Measurements from ENCODE around the gene LTO1. TPM values are rescaled to one million over a fixed set of nuclear protein-coding genes. Genes with fewer than 3 reads are reported as not detected.
"Not testable (repeated sequence)": the region's sequence is repeated elsewhere in the genome, so short reads cannot be mapped to it uniquely, and the experiment has no call there.

The LTO1 gene
- total RNA-seq, 1 experiment from 2014 or later = 40.1 TPM

GRCh38 chr11:69634590-69634989 lies 40.6 kb downstream of the LTO1 start:
- DNase-seq (ENCODE audit: low spot score) = no peak

DNA sequence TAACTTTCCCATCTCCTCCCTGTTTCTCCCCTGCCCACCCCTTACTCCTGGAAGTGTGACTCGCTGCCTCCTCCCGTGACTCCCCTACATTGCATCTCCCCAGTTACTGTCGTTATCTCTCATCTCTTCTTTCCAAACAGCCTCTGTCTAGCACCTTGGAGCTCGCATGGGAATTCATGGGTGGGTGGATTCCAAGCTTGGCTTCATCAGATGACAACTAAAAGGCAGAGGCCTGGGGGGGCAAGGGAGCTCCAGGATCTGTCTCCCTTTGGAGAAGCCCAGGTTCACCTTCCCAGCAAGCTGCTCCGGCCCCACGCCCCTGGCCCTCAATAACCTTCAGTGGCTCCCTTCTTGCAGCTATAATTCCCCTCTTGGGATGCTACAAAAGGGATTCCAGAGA lies 41.1 kb downstream of the LTO1 start:
- no peak for DNase-seq (ENCODE audit: low spot score)

DNA sequence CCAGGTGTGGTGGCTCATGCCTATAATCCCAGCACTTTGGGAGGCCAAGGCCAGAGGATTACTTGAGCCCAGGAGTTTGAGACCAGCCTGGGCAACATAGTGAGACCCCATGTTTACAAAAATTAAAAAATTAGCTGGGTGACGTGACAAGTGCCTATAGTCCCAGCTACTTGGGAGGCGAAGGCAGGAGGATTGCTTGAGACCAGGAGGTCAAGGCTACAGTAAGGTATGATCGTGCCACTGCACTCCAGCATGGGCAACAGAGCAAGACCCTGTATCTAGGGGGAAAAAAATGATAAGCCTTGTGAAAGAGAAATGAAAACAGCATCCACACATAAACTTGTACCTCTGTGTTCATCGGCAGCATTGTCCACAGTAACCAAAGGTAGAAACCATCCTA lies 42.3 kb downstream of the LTO1 start:
- DNase-seq (ENCODE audit: low spot score) = no peak

GRCh38 chr11:69630424-69630823 lies 44.7 kb downstream of the LTO1 start:
- DNase-seq (ENCODE audit: low spot score) = no peak

- DNase-seq (ENCODE audit: low spot score) = peak; percentile 42
Observed at GRCh38 chr11:69630017-69630416, 45.1 kb downstream of the LTO1 start.

DNA sequence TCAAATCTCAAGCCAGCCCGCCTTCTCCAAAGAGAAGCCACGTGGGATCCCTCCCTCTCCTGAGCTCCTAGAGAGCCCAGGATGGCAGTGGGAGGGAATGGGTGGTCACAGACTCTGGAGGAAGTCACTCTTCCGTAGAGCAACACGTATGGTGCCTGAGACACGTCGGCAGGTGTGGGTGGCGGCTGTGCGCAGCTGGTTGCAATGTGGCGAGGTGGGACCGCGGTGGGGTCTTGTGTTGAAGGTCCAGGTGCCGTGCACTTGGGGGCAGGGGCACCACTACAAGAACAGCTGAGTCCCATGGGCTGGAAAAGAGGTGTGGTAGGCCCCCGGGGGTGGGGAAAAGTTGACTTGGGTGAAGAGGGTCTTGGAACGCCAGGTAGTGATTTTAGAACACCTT lies 47.6 kb downstream of the LTO1 start:
- DNase-seq (ENCODE audit: low spot score) = no peak

GRCh38 chr11:69625476-69625875 lies 49.7 kb downstream of the LTO1 start:
- DNase-seq (ENCODE audit: low spot score) = no peak

- no peak for DNase-seq (ENCODE audit: low spot score)
Observed at GRCh38 chr11:69624293-69624692, 50.9 kb downstream of the LTO1 start.

GRCh38 chr11:69622097-69622681 lies 53.0 kb downstream of the LTO1 start:
- DNase-seq (ENCODE audit: low spot score) = not testable (repeated sequence)

GRCh38 chr11:69620683-69621290 lies 54.4 kb downstream of the LTO1 start:
- no peak for DNase-seq (ENCODE audit: low spot score)

DNA sequence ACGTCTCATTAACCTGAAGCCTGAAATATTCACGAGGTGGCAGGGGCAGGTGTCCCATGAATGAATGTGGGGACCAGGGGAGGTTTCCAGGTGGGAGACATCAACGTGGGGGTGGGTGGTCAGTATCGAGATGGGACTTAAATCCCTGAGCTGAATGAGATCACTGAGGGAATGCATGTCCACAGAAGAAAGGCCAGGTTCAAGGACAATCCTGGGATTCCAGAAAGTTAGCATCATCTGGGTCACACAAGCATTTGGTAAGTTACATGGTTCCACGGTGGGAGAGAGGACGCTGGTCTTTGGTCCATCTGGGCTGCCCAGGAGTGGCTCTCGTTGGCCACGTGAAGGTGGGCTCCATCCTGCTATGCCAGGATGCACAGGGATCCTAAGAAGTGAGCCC lies 56.9 kb downstream of the LTO1 start:
- DNase-seq (ENCODE audit: low spot score) = no peak

GRCh38 chr11:69617682-69618081 lies 57.5 kb downstream of the LTO1 start:
- no peak for DNase-seq (ENCODE audit: low spot score)

DNA sequence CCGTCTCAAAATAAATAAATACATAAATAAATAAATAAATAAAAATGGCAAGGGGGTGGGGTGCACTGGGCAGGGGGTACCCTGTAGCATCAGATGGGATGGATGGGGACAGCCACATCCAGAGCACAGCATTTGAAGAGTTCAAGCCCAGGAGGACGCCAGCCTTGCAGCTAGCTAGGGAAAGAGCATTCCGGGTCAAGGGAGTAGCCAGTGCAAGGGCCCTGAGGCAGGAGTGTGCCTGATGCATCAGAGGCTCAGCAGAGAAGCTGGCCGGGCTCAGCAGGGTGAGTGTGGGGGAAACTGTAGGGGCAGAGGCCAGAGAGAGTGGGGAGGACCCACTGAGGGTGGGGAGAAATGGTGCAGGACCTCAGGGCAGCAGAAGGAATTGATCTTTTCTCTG lies 57.9 kb downstream of the LTO1 start:
- no peak for DNase-seq (ENCODE audit: low spot score)

Other genes starting within 250 kb of the LTO1 start
- gene LINC01488, start 193.7 kb downstream of the LTO1 start, total RNA-seq (2014; rRNA removed; shearing (Covaris generic)) = not detected in 2 replicates
- gene CCND1, start 34.2 kb downstream of the LTO1 start, total RNA-seq (2014; rRNA removed; shearing (Covaris generic)) = 134 and 151 TPM in 2 replicates
- 117 and 131 TPM in 2 replicates for gene FGF19, start 28.7 kb upstream of the LTO1 start, total RNA-seq (2014; rRNA removed; shearing (Covaris generic))
- not detected in 2 replicates for gene FGF4, start 100.0 kb upstream of the LTO1 start, total RNA-seq (2014; rRNA removed; shearing (Covaris generic))
- gene FGF3, start 144.1 kb upstream of the LTO1 start, total RNA-seq (2014; rRNA removed; shearing (Covaris generic)) = 0.41 TPM in 1 of 2 replicates, not detected in the other